Measurements from ENCODE around the gene FOXJ3. TPM values are rescaled to one million over a fixed set of nuclear protein-coding genes. Genes with fewer than 3 reads are reported as not detected.

FOXJ3 gene
- total RNA-seq, 4 donors from 2014 or later: 50.2 to 63.1 (median 56.6) TPM

DNA sequence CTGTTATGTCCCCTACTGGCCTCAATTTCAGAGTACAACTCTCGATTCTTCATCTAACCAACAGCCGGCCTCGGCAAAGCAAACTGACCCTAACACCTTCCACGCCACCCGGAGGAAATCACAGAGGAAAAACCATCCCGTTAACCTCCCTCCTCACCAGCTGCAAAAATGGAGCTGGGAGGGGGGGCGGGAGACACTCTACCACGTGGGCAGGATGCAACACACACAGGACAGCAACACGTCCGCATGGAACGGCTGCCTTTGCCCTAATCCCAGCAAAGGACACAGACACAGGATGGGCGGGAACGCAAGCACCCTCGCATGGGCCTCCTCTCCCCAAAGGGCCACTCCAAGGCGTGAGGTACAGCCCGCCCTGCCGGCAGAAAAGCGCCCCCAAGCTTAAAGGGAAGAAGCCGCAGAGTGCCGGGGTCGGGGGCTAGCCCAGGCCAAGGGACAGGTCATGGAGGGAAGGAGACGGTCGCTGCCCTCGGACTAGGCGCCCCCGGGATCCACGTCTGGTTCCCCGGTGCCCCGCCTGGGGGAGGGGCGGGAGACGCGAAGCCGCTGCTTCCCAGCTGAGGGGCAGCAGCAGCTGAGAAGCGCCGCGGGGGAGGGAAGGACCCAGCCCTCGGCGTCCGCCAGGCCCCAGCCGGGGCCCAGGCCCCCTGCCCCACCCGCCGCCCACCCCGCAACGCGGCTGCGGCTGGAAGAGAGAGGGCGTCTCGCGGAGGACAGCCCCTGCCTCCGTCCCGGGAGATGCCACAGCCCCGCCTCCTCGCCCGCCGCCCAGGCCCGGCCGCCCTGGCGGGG, 590 bp downstream of the FOXJ3 start:
- TF ChIP-seq, protein P1, sequence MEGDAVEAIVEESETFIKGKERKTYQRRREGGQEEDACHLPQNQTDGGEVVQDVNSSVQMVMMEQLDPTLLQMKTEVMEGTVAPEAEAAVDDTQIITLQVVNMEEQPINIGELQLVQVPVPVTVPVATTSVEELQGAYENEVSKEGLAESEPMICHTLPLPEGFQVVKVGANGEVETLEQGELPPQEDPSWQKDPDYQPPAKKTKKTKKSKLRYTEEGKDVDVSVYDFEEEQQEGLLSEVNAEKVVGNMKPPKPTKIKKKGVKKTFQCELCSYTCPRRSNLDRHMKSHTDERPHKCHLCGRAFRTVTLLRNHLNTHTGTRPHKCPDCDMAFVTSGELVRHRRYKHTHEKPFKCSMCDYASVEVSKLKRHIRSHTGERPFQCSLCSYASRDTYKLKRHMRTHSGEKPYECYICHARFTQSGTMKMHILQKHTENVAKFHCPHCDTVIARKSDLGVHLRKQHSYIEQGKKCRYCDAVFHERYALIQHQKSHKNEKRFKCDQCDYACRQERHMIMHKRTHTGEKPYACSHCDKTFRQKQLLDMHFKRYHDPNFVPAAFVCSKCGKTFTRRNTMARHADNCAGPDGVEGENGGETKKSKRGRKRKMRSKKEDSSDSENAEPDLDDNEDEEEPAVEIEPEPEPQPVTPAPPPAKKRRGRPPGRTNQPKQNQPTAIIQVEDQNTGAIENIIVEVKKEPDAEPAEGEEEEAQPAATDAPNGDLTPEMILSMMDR (IDR thresholded peaks at IDR 0.05; ENCODE audit: low read depth): no peak

DNA sequence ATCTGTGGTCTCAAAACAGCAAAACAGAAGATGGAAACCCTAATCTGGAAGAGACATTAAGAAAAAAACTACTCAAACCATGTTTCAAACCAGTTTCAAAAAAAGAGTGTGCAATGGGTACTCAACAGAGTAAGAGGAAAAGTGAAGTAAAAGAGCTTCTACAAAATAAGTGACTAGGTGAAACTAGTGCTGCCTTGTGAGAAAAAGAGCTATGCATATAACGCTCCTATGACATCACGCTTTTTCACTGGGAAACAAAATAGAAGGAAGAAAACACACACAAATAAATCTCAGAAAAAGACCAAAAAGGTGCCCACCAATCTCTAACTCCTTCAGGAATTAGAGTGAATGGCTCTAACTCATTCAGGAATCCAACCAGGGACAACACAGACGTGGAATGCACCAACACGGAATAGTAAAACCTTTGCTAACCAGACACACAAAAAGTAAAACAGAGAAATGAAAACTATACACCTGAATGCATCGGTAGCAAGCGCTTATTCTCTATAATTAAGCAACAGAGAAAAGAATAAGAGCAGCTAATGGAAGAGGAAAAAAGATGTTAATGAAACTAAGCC, 1.3 kb downstream of the FOXJ3 start:
- TF ChIP-seq, protein P1 (IDR thresholded peaks at IDR 0.05; ENCODE audit: low read depth): no peak

DNA sequence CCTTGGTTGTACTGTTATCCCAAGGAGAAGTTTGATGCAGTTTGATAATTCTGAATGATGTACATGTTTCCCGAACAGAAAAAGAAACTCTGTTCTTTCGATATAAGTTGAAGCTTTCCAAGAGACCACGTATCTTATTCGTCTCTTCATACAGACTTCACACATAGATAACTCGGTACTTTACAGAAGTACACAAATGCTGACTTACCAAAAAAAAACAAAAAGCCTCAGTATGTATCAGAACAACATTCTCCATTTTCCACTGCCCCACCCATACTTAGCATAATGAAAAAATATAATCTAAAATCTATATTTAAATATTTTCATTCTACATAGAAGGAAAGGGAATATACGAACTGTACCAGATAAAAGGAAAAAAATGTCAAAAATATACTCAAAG, 2.2 kb downstream of the FOXJ3 start:
- TF ChIP-seq, protein P1 (IDR thresholded peaks at IDR 0.05; ENCODE audit: low read depth): no peak

DNA sequence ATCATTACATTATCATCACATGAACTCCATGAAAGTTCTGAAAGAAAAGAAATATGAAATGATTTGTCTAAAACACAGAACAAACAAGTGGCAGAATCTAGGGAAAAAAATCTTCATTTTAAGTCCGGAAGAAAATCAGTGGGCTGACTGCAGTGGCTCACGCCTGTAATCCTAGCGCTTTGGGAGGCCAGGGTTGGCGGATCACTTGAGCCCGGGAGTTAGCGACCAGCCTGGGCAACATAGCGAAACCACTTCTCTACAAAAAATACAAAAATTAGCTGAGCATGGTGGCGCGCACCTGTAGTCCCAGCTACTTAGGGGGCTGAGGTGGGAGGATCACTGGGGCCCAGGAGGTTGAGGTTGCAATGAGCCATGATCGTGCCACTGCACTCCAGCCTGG, 4.8 kb downstream of the FOXJ3 start:
- TF ChIP-seq, protein P1 (IDR thresholded peaks at IDR 0.05; ENCODE audit: low read depth): no peak

DNA sequence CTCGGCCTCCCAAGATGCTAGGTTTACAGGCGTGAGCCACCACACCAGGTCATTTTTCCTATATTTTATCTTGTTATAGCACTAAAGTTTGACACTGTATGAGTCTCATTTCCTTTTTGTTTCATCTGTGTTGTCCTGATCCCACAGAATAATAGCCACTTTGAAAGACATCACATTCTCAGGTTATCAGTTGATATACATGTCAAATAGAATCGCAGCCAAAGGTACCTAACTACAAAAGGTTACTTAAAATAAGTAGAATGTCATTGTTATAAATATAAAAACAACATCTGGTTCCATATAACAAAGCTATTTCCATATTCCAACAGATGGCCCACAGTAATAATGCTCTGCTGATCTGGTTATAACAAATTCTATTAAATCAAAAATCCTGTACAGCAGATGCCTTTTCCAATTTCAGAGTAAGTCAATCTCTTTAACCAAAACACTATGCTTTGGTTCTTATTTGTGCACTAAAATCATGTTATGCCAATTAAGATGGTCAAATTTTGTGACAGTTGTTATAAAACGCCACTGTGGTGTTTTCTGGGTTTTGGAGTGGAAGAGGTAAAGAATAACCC, 6.0 kb downstream of the FOXJ3 start:
- TF ChIP-seq, protein P1 (IDR thresholded peaks at IDR 0.05; ENCODE audit: low read depth): no peak

DNA sequence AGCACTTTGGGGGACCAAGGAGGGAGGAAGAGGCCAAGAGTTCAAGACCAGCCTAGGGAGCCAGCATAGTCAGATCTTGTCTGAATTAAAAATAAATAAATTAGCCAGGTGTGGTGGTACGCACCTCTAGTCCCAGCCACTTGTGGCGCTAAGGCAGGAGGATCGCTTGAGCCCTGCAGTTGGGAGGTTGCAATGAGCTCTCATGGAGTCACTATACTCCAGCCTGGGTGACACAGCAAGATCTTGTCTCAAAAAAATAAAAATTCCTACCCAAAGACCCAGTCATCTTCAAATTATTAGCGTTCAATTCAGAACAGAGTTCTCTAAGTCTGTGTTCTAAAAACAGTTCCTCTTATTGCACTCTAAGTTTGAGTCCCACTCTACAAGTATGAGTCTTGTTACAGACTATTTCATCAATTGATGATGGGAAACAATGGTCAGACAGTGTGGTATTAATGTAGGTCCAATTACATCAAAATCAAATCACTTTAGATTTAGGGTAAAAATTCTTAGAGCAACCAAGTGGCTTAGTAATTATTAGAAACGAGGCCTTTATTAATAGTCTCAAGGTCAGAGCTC, 6.9 kb downstream of the FOXJ3 start:
- TF ChIP-seq, protein P1 (IDR thresholded peaks at IDR 0.05; ENCODE audit: low read depth): no peak

DNA sequence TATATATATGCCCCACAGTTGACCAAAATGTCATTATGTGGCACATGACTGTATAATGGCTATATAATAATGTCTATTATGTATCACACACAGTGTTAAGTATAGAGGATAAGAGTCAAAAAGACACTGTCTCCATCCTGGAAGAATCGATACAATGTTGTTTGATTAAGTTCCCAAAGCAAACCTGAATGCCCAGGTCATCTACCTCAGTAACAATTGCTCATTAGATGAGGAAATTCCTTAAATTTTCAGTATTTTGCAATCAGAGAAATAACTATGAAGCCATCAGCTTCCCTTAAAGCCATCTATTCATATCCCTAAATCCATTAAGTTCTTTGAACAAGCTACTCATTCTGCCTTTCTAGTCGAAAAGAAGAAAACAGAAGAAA, 10.0 kb downstream of the FOXJ3 start:
- TF ChIP-seq, protein P1 (IDR thresholded peaks at IDR 0.05; ENCODE audit: low read depth): no peak
